Erythroblast (primary cell): ENCODE data around the gene ANKRD12.

ENCODE experiments used
- GATA1 ChIP-seq: IDR thresholded peaks from 2 replicates; pipeline ENCODE4 v1.6.1; 2011; ENCODE audit warnings: low read depth, mild to moderate bottlenecking, control low read depth, low read length, moderate library complexity
- POLR2A ChIP-seq: IDR thresholded peaks from 2 replicates; pipeline ENCODE4 v1.6.1; 2011; ENCODE audit warnings: mild to moderate bottlenecking, low read length

- TF ChIP-seq POLR2A (no peak), GATA1 (no peak)
These were observed 39.2 kb upstream of the ANKRD12 start for GRCh38 chr18:9097349-9097748.
